Body of pancreas (tissue), 4 donors: ENCODE data around the gene KRTAP6-3.

ENCODE experiments used
- POLR2A ChIP-seq, 3 donors: fragments of 450-650 bp; IDR thresholded peaks; one replicate each; pipeline ENCODE4 v1.6.1; 2016; ENCODE audit warnings: antibody characterized with exemption in 3 of 3, mild to moderate bottlenecking in 2 of 3
- TF ChIP-seq, protein P1 (sequence below), 7 experiments: fragments of 450-650 bp in 4 of 7; fragments of 200-600 bp in 3 of 7; sonication (generic) in 3 of 7; IDR thresholded peaks; one replicate each; pipeline ENCODE4 v1.5.1; 2016 to 2019; ENCODE audit warnings: antibody characterized with exemption in 7 of 7

DNA sequence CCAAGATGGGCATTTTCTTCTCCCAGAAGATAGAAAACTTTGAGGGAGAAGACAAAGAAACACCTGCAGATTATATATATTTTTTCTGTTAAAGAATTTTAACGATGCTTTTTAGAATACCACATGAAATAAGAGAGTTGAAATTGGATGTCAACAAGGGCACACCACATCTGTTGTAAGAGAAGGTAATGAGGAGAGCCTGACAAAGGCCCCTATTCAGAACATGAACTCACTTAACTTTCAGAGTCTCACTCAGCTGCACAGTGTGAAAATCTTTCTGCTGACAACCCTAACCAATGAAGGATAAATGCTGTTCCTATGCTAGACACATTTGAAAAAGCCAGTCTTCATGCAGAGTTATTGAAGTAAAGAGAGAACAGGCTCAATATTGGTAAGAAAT is 9.4 kb upstream of the KRTAP6-3 start:
- TF ChIP-seq, protein P1, sequence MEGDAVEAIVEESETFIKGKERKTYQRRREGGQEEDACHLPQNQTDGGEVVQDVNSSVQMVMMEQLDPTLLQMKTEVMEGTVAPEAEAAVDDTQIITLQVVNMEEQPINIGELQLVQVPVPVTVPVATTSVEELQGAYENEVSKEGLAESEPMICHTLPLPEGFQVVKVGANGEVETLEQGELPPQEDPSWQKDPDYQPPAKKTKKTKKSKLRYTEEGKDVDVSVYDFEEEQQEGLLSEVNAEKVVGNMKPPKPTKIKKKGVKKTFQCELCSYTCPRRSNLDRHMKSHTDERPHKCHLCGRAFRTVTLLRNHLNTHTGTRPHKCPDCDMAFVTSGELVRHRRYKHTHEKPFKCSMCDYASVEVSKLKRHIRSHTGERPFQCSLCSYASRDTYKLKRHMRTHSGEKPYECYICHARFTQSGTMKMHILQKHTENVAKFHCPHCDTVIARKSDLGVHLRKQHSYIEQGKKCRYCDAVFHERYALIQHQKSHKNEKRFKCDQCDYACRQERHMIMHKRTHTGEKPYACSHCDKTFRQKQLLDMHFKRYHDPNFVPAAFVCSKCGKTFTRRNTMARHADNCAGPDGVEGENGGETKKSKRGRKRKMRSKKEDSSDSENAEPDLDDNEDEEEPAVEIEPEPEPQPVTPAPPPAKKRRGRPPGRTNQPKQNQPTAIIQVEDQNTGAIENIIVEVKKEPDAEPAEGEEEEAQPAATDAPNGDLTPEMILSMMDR (IDR thresholded peaks at IDR 0.05): no peak
- TF ChIP-seq POLR2A (IDR thresholded peaks at IDR 0.05): no peak
